Activated naive CD4-positive, alpha-beta T cell treated with anti-CD3 and anti-CD28 coated beads, Interleukin-2, amount 50 U/mL, for 16 hours (primary cell): ENCODE data around the gene FAM193B.
"Not testable (repeated sequence)": the region's sequence is repeated elsewhere in the genome, so short reads cannot be mapped to it uniquely, and the experiment has no call there.

Experiments used
- DNase-seq: peaks from one replicate; pipeline ENCODE4 v3.0.0-alpha.2; 2020

FAM193B gene

GRCh38 chr5:177535125-177535524 is 19.2 kb downstream of the FAM193B start:
- no peak for DNase-seq

- not testable (repeated sequence) for DNase-seq
Observed at GRCh38 chr5:177534433-177534832, 19.9 kb downstream of the FAM193B start.

- no peak for DNase-seq
Observed at GRCh38 chr5:177531209-177531940, 23.0 kb downstream of the FAM193B start.

GRCh38 chr5:177530638-177531037 is 23.7 kb downstream of the FAM193B start:
- DNase-seq: no peak

GRCh38 chr5:177529247-177530203 is 24.8 kb downstream of the FAM193B start:
- DNase-seq: no peak

GRCh38 chr5:177528631-177529030 is 25.7 kb downstream of the FAM193B start:
- DNase-seq: no peak

GRCh38 chr5:177527595-177527994 is 26.8 kb downstream of the FAM193B start:
- no peak for DNase-seq

- DNase-seq: no peak
Observed at GRCh38 chr5:177526791-177527190, 27.6 kb downstream of the FAM193B start.

- no peak for DNase-seq
Observed at GRCh38 chr5:177526191-177526590, 28.2 kb downstream of the FAM193B start.

GRCh38 chr5:177524941-177525655 is 29.3 kb downstream of the FAM193B start:
- DNase-seq: no peak

- no peak for DNase-seq
Observed at GRCh38 chr5:177524539-177524900, 29.8 kb downstream of the FAM193B start.

GRCh38 chr5:177523711-177524538 is 30.4 kb downstream of the FAM193B start:
- DNase-seq: no peak

GRCh38 chr5:177520916-177521513 is 33.3 kb downstream of the FAM193B start:
- no peak for DNase-seq

GRCh38 chr5:177520271-177520670 is 34.1 kb downstream of the FAM193B start:
- DNase-seq: no peak

- no peak for DNase-seq
Observed at GRCh38 chr5:177519463-177520235, 34.7 kb downstream of the FAM193B start.

- peak; percentile 96 for DNase-seq
Observed at GRCh38 chr5:177516601-177517568, 37.5 kb downstream of the FAM193B start, which contains the start of gene DDX41. Gene DDX41 (minus strand): TSS chr5:177516961. CDS start chr5:177516945, 16 bp downstream.

GRCh38 chr5:177515580-177515979 is 38.8 kb downstream of the FAM193B start:
- DNase-seq: no peak

- DNase-seq: no peak
Observed at GRCh38 chr5:177514541-177514940, 39.8 kb downstream of the FAM193B start.

- DNase-seq: no peak
Observed at GRCh38 chr5:177513500-177513899, 40.9 kb downstream of the FAM193B start.
